HepG2 (cell line): ENCODE data around the gene ACER2. TPM values are rescaled to one million over a fixed set of nuclear protein-coding genes. Genes with fewer than 3 reads are reported as not detected.

ENCODE experiments used
- ATAC-seq: fragments of 200-7000 bp; cut with Tn5 transposase; 3 replicates; pipeline ENCODE4 v1.9.1; 2020; ENCODE audit warnings: mild to moderate bottlenecking, moderate library complexity
- BruUV-seq: library from RNA; stranded (reverse); fragments of 400-500 nt; replicated peaks from 2 replicates; lab custom pipeline; 2021; lab: Mats Ljungman, UMichigan
- CTCF ChIA-PET: fragments of 300-600 bp; formaldehyde crosslinking; extraction: SDS; loops from one replicate; lab custom pipeline; 2021; ENCODE audit warnings: low total read pairs, inconsistent platforms, low intra/inter-chr PET ratio; lab: Yijun Ruan, JAX
- POLR2A ChIA-PET: fragments of 350-600 bp; sonication (Branson Sonifier 250); formaldehyde crosslinking; loops from one replicate; lab custom pipeline; 2020; ENCODE audit warnings: antibody characterized with exemption, inconsistent platforms; lab: Yijun Ruan, JAX
- DNase-seq: peaks from one replicate; pipeline ENCODE4 v3.0.0-alpha.2; 2015; ENCODE audit warnings: low spot score
- FAIRE-seq: peaks from 3 replicates; lab custom pipeline; 2011; peaks lifted over from hg19 to GRCh38; lab: Jason Lieb, UNC
- H2AFZ ChIP-seq: one replicate; pipeline ENCODE4 v1.6.1; 2011; ENCODE audit warnings: low read length, inconsistent platforms
- H3K27ac ChIP-seq: fragments of 300-600 bp; 3 replicates; pipeline ENCODE4 v1.8.0; 2011; ENCODE audit warnings: mixed run types, mild to moderate bottlenecking, mixed read lengths, low read length, inconsistent platforms; ENCODE audit not compliant: insufficient read depth; ENCODE audit errors: extremely low read length
- H3K27me3 ChIP-seq, 2 experiments: fragments of 200-600 bp in 1 of 2; 2 replicates in 1 of 2; 3 replicates in 1 of 2; pipeline versions ENCODE4 v1.6.0 to v1.8.0; 2011; ENCODE audit warnings: low read length in 2 of 2, mild to moderate bottlenecking in 2 of 2, moderate library complexity in 2 of 2, inconsistent platforms in 1 of 2; ENCODE audit not compliant: insufficient read depth in 2 of 2, control insufficient read depth in 1 of 2
- H3K36me3 ChIP-seq, 2 experiments: fragments of 200-600 bp in 1 of 2; replicated peaks in 1 of 2; 2 replicates in 1 of 2; 3 replicates in 1 of 2; pipeline versions ENCODE4 v1.5.1 to v1.8.0; 2011; ENCODE audit warnings: low read length in 2 of 2, inconsistent platforms in 1 of 2; ENCODE audit not compliant: insufficient read depth in 2 of 2, control insufficient read depth in 1 of 2
- H3K4me1 ChIP-seq: 2 replicates; pipeline ENCODE4 v1.5.1; 2012; ENCODE audit warnings: low read length, inconsistent platforms; ENCODE audit not compliant: insufficient read depth
- H3K4me2 ChIP-seq: 2 replicates; pipeline ENCODE4 v1.6.0; 2011; ENCODE audit warnings: low read depth, low read length, inconsistent platforms
- H3K4me3 ChIP-seq, 3 experiments: fragments of 200-600 bp in 1 of 3; sonication (generic), shearing (Covaris generic) in 1 of 3; replicated peaks in 1 of 3; 2 replicates each; pipeline ENCODE4 v1.5.1; 2011 to 2016; ENCODE audit warnings: low read length in 3 of 3, inconsistent platforms in 2 of 3, low read depth in 2 of 3, mild to moderate bottlenecking in 2 of 3, control low read depth in 1 of 3, mixed read lengths in 1 of 3; ENCODE audit not compliant: insufficient read depth in 1 of 3
- H3K79me2 ChIP-seq: one replicate; pipeline ENCODE4 v1.6.1; 2011; ENCODE audit warnings: low read length, inconsistent platforms; ENCODE audit not compliant: insufficient read depth
- H3K9ac ChIP-seq: 2 replicates; pipeline ENCODE4 v1.6.0; 2011; ENCODE audit warnings: mild to moderate bottlenecking, low read depth, low read length, inconsistent platforms; ENCODE audit not compliant: insufficient read depth
- H3K9me3 ChIP-seq: 2 replicates; pipeline ENCODE4 v1.5.1; 2012; ENCODE audit warnings: mild to moderate bottlenecking, low read length
- H4K20me1 ChIP-seq: 2 replicates; pipeline ENCODE4 v1.6.0; 2011; ENCODE audit warnings: inconsistent platforms, mild to moderate bottlenecking, low read length, moderate library complexity; ENCODE audit not compliant: insufficient read depth
- HNF4G ChIP-seq, 2 experiments: sonication (generic) in 1 of 2; formaldehyde crosslinking in 1 of 2; IDR thresholded peaks; 2 replicates each; pipeline versions ENCODE4 v1.4.0 to v1.6.1; 2011 to 2020; ENCODE audit warnings: borderline replicate concordance in 2 of 2, low read depth in 2 of 2, mild to moderate bottlenecking in 2 of 2, low read length in 1 of 2, missing genetic modification reagents in 1 of 2, moderate library complexity in 1 of 2
- MED13 ChIP-seq: sonication (generic); formaldehyde crosslinking; IDR thresholded peaks from 2 replicates; pipeline ENCODE4 v1.5.0; 2020; ENCODE audit warnings: missing genetic modification reagents
- PREB ChIP-seq: sonication (generic); formaldehyde crosslinking; IDR thresholded peaks from 2 replicates; pipeline ENCODE4 v1.4.0; 2020; ENCODE audit warnings: missing genetic modification reagents
- RAD51 ChIP-seq: fragments of 450-650 bp; IDR thresholded peaks from 2 replicates; pipeline ENCODE4 v1.6.1; 2016; ENCODE audit warnings: borderline replicate concordance
- ZFP91 ChIP-seq: sonication (generic); formaldehyde crosslinking; IDR thresholded peaks from 2 replicates; pipeline ENCODE4 v1.9.0; 2022; ENCODE audit warnings: missing genetic modification reagents, mild to moderate bottlenecking, borderline replicate concordance
- in situ Hi-C: cut with HindIII; loops from 2 replicates; pipeline ENCODE4 v1.10.0; 2017; ENCODE audit warnings: low pct_unique_long_range_greater_than_20kb; ENCODE audit not compliant: extremely low pct_ligation_motif_present
- intact Hi-C: fragments of 100-400 bp; cut with micrococcal nuclease; formaldehyde crosslinking; loops from one replicate; pipeline ENCODE4 v1.10.0; 2022; ENCODE audit not compliant: unreplicated experiment
- polyA plus RNA-seq, 8 experiments: library from polyadenylated mRNA; depleted of rRNA in 3 of 8; stranded (reverse) in 7 of 8; unstranded in 1 of 8; fragments of >200 nt; fragmentation: Illumina TruSeq in 4 of 8; extraction: Trizol in 4 of 8; gene quantifications; 2 replicates each; pipeline versions ENCODE4 v1.2.1 to v1.2.3, GENCODE V29; 2011 to 2016; ENCODE audit warnings: low read depth in 4 of 8, missing spikeins in 1 of 8, mixed read lengths in 1 of 8; ENCODE audit not compliant: insufficient read depth in 1 of 8
- total RNA-seq, 5 experiments: library from RNA; depleted of rRNA; stranded (reverse); fragments of >200 nt; fragmentation: Illumina TruSeq; extraction: Trizol; gene quantifications; 2 replicates each; pipeline ENCODE4 v1.2.3, GENCODE V29; 2016; ENCODE audit warnings: low read depth in 1 of 5

ACER2 gene
- total and polyA plus RNA-seq, 2 of the 13 experiments (the other 11 are each of a cell fraction or from before 2014, with no cell fraction given), result 1.9 to 3.4 TPM

DNA sequence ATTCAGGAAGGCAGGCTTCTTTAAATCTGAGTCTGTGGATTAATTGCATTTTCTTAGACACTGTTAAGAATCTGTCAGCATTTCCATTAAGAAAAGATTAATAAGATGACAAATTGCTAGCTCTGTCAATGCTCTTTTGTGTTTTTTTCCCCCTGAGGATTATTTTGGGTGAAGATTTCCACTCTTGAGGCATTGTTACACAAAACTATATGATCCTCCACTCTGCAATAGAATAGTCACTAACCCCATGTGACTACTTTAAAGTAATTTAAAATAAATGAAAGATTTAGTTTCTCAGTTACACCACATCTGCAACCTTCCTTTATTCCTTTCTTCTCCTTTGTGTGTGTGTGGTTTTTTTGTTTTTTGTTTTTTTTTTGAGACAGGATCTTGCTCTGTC lies 82.0 kb downstream of the ACER2 start:
- in situ Hi-C loops, result loop anchor here (25.0 kb wide), 1 partner anchor 1621 kb away; no protein-coding TSS in a partner anchor
- Histone ChIP-seq H3K4me3 (no peak overlapping the region), H3K9me3 (no peaks in the 10 kb centered on the region), H2AFZ (no peak overlapping the region), H3K27ac (no peak overlapping the region), H3K27me3 (peaks cover 2 to 14% of the 10 kb centered on the region in 2 experiments; a peak in 2 of 5 replicates), H3K36me3 (no peaks in the 10 kb centered on the region), H3K9ac (no peak overlapping the region), H3K4me2 (no peak overlapping the region), H4K20me1 (no peaks in the 10 kb centered on the region), H3K4me1 (no peaks in the 10 kb centered on the region), H3K79me2 (no peaks in the 10 kb centered on the region)
- intact Hi-C loops, result loop anchor here (5.0 kb wide), 2 partner anchors 146 to 1621 kb away; no protein-coding TSS in a partner anchor
- TF ChIP-seq MED13 (CRISPR knock-in tag) (no peak), RAD51 (no peak), HNF4G (IDR thresholded peaks at IDR 0.05; ENCODE audit: borderline replicate concordance, low read depth, low read length) (no peak), HNF4G (CRISPR knock-in tag; IDR thresholded peaks at IDR 0.05; ENCODE audit: borderline replicate concordance, low read depth) (no peak), ZFP91 (CRISPR knock-in tag) (no peak), PREB (CRISPR knock-in tag) (no peak)
- DNase-seq, result no peak
- no peak for ATAC-seq
- CTCF ChIA-PET, result no interaction called here
- POLR2A ChIA-PET, result interaction anchor here (0.7 kb wide), 1 partner anchor 113 kb away, joined by 3 read pairs; no protein-coding TSS in a partner anchor
- BruUV-seq, result no TSS peak
- FAIRE-seq, result no peak
